Adipocyte (in vitro differentiated cells): ENCODE measurements around the gene ATP8B1.

Experiments used
- DNase-seq: peaks from one replicate; pipeline ENCODE4 v3.0.0-alpha.2; 2015; ENCODE audit warnings: low read depth
- H3K27me3 ChIP-seq: replicated peaks from 2 replicates; pipeline ENCODE4 v1.7.0; 2013; ENCODE audit warnings: mild to moderate bottlenecking, low read length, moderate library complexity; ENCODE audit not compliant: control insufficient read depth, insufficient read depth
- H3K36me3 ChIP-seq: 2 replicates; pipeline ENCODE4 v1.7.0; 2013; ENCODE audit warnings: low read length, mild to moderate bottlenecking, moderate library complexity; ENCODE audit not compliant: control insufficient read depth, insufficient read depth, severe bottlenecking
- H3K4me1 ChIP-seq: 2 replicates; pipeline ENCODE4 v1.7.0; 2013; ENCODE audit warnings: mild to moderate bottlenecking, low read length, moderate library complexity; ENCODE audit not compliant: control insufficient read depth, insufficient read depth
- H3K4me3 ChIP-seq: 2 replicates; pipeline ENCODE4 v1.7.0; 2013; ENCODE audit warnings: mild to moderate bottlenecking, low read length, moderate library complexity
- H3K9ac ChIP-seq: 2 replicates; pipeline ENCODE4 v1.7.0; 2013; ENCODE audit warnings: mild to moderate bottlenecking, low read length, moderate library complexity
- H3K9me3 ChIP-seq: 2 replicates; pipeline ENCODE4 v1.7.0; 2013; ENCODE audit warnings: mild to moderate bottlenecking, low read length, moderate library complexity; ENCODE audit not compliant: control insufficient read depth

ATP8B1 gene

DNA sequence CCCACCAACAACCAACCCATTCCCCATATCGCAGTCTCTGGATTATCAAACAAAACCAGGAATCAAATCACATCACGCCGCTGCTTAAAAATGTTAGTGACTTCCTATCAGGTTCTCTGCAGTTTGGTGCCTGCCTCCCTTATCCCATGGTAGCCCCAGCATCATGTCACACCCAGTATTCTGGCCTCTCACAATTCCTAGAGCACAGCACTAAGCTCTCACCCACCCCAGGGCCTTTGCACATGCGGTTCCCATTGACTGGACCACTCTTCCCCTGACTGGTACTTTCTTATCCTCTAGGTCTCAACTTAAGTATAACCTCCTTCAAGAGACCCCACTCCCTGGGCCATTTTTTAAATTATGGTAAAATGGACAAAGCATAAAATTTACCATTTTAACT lies 12.8 kb downstream of the ATP8B1 start:
- Histone ChIP-seq H3K27me3 (no peaks in the 10 kb centered on the region), H3K36me3 (no peaks in the 10 kb centered on the region), H3K4me1 (peaks cover 39% of the 10 kb centered on the region), H3K9me3 (no peaks in the 10 kb centered on the region), H3K9ac (no peak overlapping the region), H3K4me3 (no peak overlapping the region)
- no peak for DNase-seq

DNA sequence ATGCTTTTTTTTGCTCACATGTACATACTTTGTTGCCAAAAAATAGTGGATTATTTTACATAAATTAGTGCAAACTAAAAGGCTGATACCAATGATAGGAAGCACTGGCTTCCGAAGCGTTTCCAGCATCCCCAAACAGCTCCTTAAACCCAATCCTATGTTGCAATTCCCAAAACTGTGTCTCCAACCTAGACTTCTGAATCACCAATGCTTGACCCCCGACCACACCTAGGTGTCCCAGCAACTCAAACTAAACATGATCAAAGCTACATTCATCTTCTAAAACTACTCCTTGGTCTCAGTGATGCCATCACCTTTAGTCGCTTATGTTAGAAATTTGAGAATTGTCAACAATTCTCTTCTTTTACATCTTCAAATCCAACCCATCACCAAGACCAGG lies 13.4 kb downstream of the ATP8B1 start:
- DNase-seq = no peak
- no peaks in the 10 kb centered on the region for H3K36me3 ChIP-seq
- H3K9me3 ChIP-seq = no peaks in the 10 kb centered on the region
- H3K27me3 ChIP-seq = no peaks in the 10 kb centered on the region
- H3K4me3 ChIP-seq = peak overlapping the region; percentile 77
- peak overlapping the region; percentile 83 for H3K9ac ChIP-seq
- H3K4me1 ChIP-seq = peaks cover 40% of the 10 kb centered on the region

- H3K36me3 ChIP-seq = no peaks in the 10 kb centered on the region
- H3K9me3 ChIP-seq = no peaks in the 10 kb centered on the region
- H3K4me1 ChIP-seq = peaks cover 46% of the 10 kb centered on the region
- peak overlapping the region; percentile 83 for H3K9ac ChIP-seq
- H3K27me3 ChIP-seq = no peaks in the 10 kb centered on the region
- peak overlapping the region; percentile 77 for H3K4me3 ChIP-seq
- peak; percentile 56 for DNase-seq
These were observed 14.0 kb downstream of the ATP8B1 start for GRCh38 chr18:57789090-57789489.

- Histone ChIP-seq H3K9me3 (no peaks in the 10 kb centered on the region), H3K36me3 (no peaks in the 10 kb centered on the region), H3K4me3 (no peak overlapping the region), H3K9ac (peak overlapping the region; percentile 83), H3K4me1 (peaks cover 32% of the 10 kb centered on the region), H3K27me3 (no peaks in the 10 kb centered on the region)
- no peak for DNase-seq
These were observed 15.9 kb downstream of the ATP8B1 start for GRCh38 chr18:57787068-57787685.

GRCh38 chr18:57785751-57786437 lies 17.2 kb downstream of the ATP8B1 start:
- no peak overlapping the region for H3K4me3 ChIP-seq
- no peaks in the 10 kb centered on the region for H3K36me3 ChIP-seq
- DNase-seq = no peak
- H3K4me1 ChIP-seq = peaks cover 33% of the 10 kb centered on the region
- no peak overlapping the region for H3K9ac ChIP-seq
- no peaks in the 10 kb centered on the region for H3K27me3 ChIP-seq
- H3K9me3 ChIP-seq = no peaks in the 10 kb centered on the region

DNA sequence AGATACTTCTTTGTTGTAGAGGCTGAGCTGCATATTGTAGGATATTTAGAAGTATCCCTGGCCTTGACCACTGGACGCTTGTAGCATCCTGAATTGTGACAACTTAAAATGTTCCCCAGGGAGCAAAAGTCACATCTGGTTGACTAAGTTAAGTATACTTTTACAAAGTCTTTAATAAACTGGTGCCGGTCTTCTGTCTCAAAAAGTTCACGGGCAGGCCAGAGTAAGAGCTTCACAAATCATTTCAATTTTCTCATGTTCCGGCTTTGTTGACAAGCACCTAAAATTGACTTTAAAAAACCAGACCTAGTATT lies 18.4 kb downstream of the ATP8B1 start:
- Histone ChIP-seq H3K9me3 (no peaks in the 10 kb centered on the region), H3K4me3 (no peak overlapping the region), H3K27me3 (no peaks in the 10 kb centered on the region), H3K4me1 (peaks cover 40% of the 10 kb centered on the region), H3K9ac (no peak overlapping the region), H3K36me3 (no peaks in the 10 kb centered on the region)
- no peak for DNase-seq

GRCh38 chr18:57784034-57784800 lies 18.9 kb downstream of the ATP8B1 start:
- H3K9ac ChIP-seq = no peak overlapping the region
- no peaks in the 10 kb centered on the region for H3K9me3 ChIP-seq
- H3K27me3 ChIP-seq = no peaks in the 10 kb centered on the region
- DNase-seq = peak; percentile 47
- H3K4me1 ChIP-seq = peaks cover 35% of the 10 kb centered on the region
- no peaks in the 10 kb centered on the region for H3K36me3 ChIP-seq
- no peak overlapping the region for H3K4me3 ChIP-seq

DNA sequence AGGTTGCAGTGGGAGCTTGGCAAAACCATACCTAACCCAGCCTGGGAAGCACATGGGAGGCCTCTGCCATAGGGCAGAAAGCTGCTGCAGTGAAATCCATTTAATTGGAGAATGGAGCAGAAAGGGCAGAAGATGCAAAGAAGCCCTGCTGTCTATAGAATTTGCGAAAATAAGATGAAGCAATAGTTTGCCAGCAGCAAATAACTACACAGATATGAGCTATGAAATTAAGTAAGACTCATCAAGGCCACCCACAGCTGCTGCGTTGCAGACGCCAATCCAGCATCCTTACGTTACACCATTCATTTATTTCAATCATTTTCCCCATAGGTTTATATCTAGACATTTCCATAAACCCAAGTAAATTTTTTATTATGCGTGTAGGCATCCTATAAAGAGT lies 21.1 kb downstream of the ATP8B1 start:
- H3K36me3 ChIP-seq = no peaks in the 10 kb centered on the region
- H3K9me3 ChIP-seq = no peaks in the 10 kb centered on the region
- peaks cover 22% of the 10 kb centered on the region for H3K4me1 ChIP-seq
- no peaks in the 10 kb centered on the region for H3K27me3 ChIP-seq
- no peak for DNase-seq
- H3K4me3 ChIP-seq = no peak overlapping the region
- H3K9ac ChIP-seq = no peak overlapping the region

- Histone ChIP-seq H3K9ac (peak overlapping the region; percentile 26), H3K4me1 (peaks cover 35% of the 10 kb centered on the region), H3K9me3 (no peaks in the 10 kb centered on the region), H3K27me3 (no peaks in the 10 kb centered on the region), H3K4me3 (peak overlapping the region; percentile 26), H3K36me3 (no peaks in the 10 kb centered on the region)
- peak; percentile 74 for DNase-seq
These were observed 22.3 kb downstream of the ATP8B1 start for GRCh38 chr18:57780706-57781347.

GRCh38 chr18:57780318-57780705 lies 22.8 kb downstream of the ATP8B1 start:
- peak overlapping the region; percentile 26 for H3K9ac ChIP-seq
- H3K4me3 ChIP-seq = peak overlapping the region; percentile 26
- H3K4me1 ChIP-seq = peaks cover 37% of the 10 kb centered on the region
- DNase-seq = peak; percentile 32
- H3K9me3 ChIP-seq = no peaks in the 10 kb centered on the region
- no peaks in the 10 kb centered on the region for H3K27me3 ChIP-seq
- H3K36me3 ChIP-seq = no peaks in the 10 kb centered on the region

DNA sequence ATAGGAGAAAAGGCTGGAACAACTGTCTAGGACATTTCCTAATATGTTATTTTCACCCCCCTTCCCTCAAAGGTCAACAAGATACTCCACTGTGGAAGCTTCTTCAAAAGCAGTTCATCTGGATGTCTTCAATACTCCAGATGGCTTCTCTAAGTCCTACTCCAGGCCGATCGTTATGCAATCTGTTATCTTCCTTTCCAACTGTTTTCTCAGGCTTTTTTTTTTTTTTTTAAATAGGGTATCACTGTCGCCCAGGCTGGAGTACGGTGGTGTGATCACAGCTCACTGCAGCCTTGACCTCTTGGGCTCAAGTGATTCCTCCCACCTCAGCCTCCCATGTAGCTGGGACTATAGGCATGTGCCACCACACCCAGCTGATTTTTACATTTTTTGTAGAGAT lies 26.3 kb downstream of the ATP8B1 start:
- no peak for DNase-seq

More for the DNA sequence above, 26.3 kb downstream of the ATP8B1 start:
- Histone ChIP-seq H3K9me3 (no peaks in the 10 kb centered on the region), H3K36me3 (no peaks in the 10 kb centered on the region), H3K4me3 (no peak overlapping the region), H3K27me3 (no peaks in the 10 kb centered on the region), H3K4me1 (peaks cover 33% of the 10 kb centered on the region), H3K9ac (no peak overlapping the region)
